RWPE1 (cell line): Measurements from ENCODE around the gene NUCKS1.
A peak's percentile ranks its signal among the peaks of the same experiment; 100 is the strongest.

Experiments
- CTCF ChIA-PET: fragments of 350-600 bp; sonication (Branson Sonifier 250); formaldehyde crosslinking; extraction: SDS; loops from one replicate; lab custom pipeline; 2021; lab: Yijun Ruan, JAX
- POLR2A ChIA-PET: fragments of 400-600 bp; formaldehyde crosslinking; extraction: SDS; loops from one replicate; lab custom pipeline; 2020; ENCODE audit warnings: antibody characterized with exemption; ENCODE audit not compliant: low non-redundant PET; lab: Yijun Ruan, JAX
- DNase-seq: peaks from one replicate; pipeline ENCODE4 v3.0.0; 2012; ENCODE audit warnings: low spot score
- H3K27ac ChIP-seq: fragments of 450-650 bp; 2 replicates; pipeline ENCODE4 v1.5.1; 2017
- CTCF ChIP-seq: fragments of 450-650 bp; conservative IDR thresholded peaks from 2 replicates; pipeline ENCODE4 v1.5.1; 2017; ENCODE audit warnings: low read depth, mild to moderate bottlenecking

Gene NUCKS1

DNA sequence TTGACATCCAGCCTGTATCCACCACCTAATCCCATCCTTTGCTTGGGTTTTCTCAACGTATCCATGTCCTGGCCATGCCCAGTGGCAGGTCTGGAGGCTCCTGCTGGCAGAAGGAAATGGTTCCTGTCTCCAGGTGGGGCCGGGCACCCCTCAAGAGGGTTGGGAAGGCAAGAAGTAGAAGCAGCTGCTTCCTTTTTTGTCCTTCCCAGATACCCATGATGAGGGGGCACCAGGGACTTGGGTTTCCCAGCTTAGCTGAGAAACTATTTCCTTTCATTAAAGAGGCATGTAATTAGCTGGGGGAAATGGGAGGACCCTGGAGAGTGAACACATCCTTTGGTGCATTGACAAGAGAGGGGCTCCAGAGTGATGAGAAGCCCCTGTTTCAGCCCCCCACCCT is 48.6 kb downstream of the NUCKS1 start:
- ChIA-PET CTCF (interaction anchor here (0.7 to 2.6 kb wide), 4 partner anchors 10 to 110 kb away, joined by 3 to 16 read pairs (median 11); no protein-coding TSS in a partner anchor), POLR2A (no interaction called here)
- DNase-seq: no peak
- H3K27ac ChIP-seq: 0 out of 2 replicates have a peak overlapping the region, but pooled peaks have one; percentile 3
- no peak for TF ChIP-seq CTCF

- ChIA-PET POLR2A (no interaction called here), CTCF (interaction anchor here (0.5 to 2.6 kb wide), 6 partner anchors 10 to 873 kb away, joined by 3 to 16 read pairs (median 6); partner anchors contain the start of gene ELK4)
- H3K27ac ChIP-seq: 0 out of 2 replicates have a peak overlapping the region, but pooled peaks have one; percentile 3
- no peak for DNase-seq
- TF ChIP-seq CTCF: no peak
Observed at GRCh38 chr1:205700865-205701401, 49.0 kb downstream of the NUCKS1 start.

GRCh38 chr1:205699416-205699815 is 50.6 kb downstream of the NUCKS1 start:
- no peak for TF ChIP-seq CTCF
- no peak overlapping the region for H3K27ac ChIP-seq
- CTCF ChIA-PET: interaction anchor here (1.1 kb wide), 1 partner anchor 12 kb away, joined by 3 read pairs; no protein-coding TSS in a partner anchor
- no peak for DNase-seq
- POLR2A ChIA-PET: no interaction called here

GRCh38 chr1:205698921-205699320 is 51.1 kb downstream of the NUCKS1 start:
- no peak for DNase-seq
- POLR2A ChIA-PET: no interaction called here
- CTCF ChIA-PET: interaction anchor here (1.1 kb wide), 2 partner anchors 13 to 108 kb away, joined by 3 read pairs; no protein-coding TSS in a partner anchor
- TF ChIP-seq CTCF: no peak
- no peak overlapping the region for H3K27ac ChIP-seq

GRCh38 chr1:205693421-205693991 is 56.5 kb downstream of the NUCKS1 start:
- TF ChIP-seq CTCF: no peak
- POLR2A ChIA-PET: no interaction called here
- DNase-seq: no peak
- CTCF ChIA-PET: interaction anchor here (0.6 to 0.9 kb wide), 2 partner anchors 21 to 81 kb away, joined by 3 read pairs; no protein-coding TSS in a partner anchor
- H3K27ac ChIP-seq: no peak overlapping the region

- no peak overlapping the region for H3K27ac ChIP-seq
- no peak for TF ChIP-seq CTCF
- DNase-seq: no peak
- ChIA-PET CTCF (interaction anchor here (0.5 to 0.9 kb wide), 3 partner anchors 21 to 35 kb away, joined by 3 read pairs; no protein-coding TSS in a partner anchor), POLR2A (no interaction called here)
Observed at GRCh38 chr1:205692423-205692822, 57.6 kb downstream of the NUCKS1 start.
